ENCODE measurements around the gene ACYP1.
"Not testable (repeated sequence)": the region's sequence is repeated elsewhere in the genome, so short reads cannot be mapped to it uniquely, and the experiment has no call there.

The ACYP1 gene

GRCh38 chr14:75069811-75070145 is 6.0 kb upstream of the ACYP1 start:
- H3K4me3 ChIP-seq (ENCODE audit: low read length in 2 of 2), result peak overlapping the region; percentile 65 to 82
- peak overlapping the region; percentile 91 to 94 for H3K27ac ChIP-seq (ENCODE audit: low read depth in 2 of 2, low read length in 2 of 2)
- no peaks in the 10 kb centered on the region for H3K27me3 ChIP-seq (ENCODE audit: control insufficient read depth in 2 of 2, insufficient read depth in 2 of 2, low read length in 2 of 2)
- H3K36me3 ChIP-seq (ENCODE audit: control insufficient read depth in 2 of 2, insufficient read depth in 2 of 2, low read length in 2 of 2), result no peaks in the 10 kb centered on the region
- peak overlapping the region; percentile 47 to 80 for H3K9ac ChIP-seq (ENCODE audit: low read depth in 1 of 2, low read length in 2 of 2)
- no peaks in the 10 kb centered on the region for H3K9me3 ChIP-seq (ENCODE audit: control insufficient read depth in 2 of 2, low read length in 2 of 2)
- H3K4me1 ChIP-seq (ENCODE audit: control insufficient read depth in 2 of 2, insufficient read depth in 2 of 2, low read length in 2 of 2), result peaks cover 15 to 17% of the 10 kb centered on the region in 2 donors

DNA sequence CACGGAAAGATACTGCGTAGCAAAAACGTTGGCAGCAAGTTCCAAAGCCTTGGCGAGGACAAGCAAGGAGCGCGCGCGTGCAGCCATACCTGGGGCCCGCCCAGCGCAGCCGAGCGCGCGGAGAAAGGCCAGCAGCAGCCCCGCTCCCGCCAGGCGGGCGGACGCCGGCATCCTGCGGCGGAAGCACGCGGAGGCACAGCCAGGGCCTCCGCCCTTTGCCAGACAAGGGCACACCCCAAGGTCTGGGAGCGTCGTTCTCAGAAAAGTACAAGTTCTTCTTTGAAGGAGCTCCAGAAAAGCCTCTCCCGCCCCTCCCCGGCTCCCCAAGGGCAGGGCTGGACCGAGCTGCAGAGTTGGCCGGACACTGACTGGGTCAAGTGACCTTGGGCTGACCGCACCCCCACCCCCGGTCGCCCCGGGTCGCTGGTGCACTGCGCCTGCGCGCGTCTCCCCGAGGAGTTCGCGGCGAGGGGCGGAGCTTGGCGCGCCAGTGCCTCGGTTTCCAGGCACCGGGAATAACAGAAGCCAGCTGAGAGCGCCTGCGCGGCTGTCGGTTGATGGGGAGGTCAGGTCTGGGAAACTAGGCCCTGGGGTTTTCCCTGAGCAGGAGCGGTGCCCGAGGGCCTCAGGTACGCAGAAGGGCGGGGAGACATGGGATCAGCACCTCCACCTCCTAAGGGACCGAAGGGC is 5.4 kb upstream of the ACYP1 start, which contains the start of gene ZC2HC1C:
TSS of gene ZC2HC1C (plus strand) at position 521 of the 690 bp plus-strand sequence. CDS start 933 bp downstream, outside the sequence.
- Histone ChIP-seq H3K4me1 (ENCODE audit: control insufficient read depth in 2 of 2, insufficient read depth in 2 of 2, low read length in 2 of 2) (peaks cover 15 to 18% of the 10 kb centered on the region in 2 donors), H3K9ac (ENCODE audit: low read depth in 1 of 2, low read length in 2 of 2) (peak within 1 kb of the TSS; percentile 47 to 80), H3K4me3 (ENCODE audit: low read length in 2 of 2) (peak within 1 kb of the TSS; percentile 65 to 82), H3K27ac (ENCODE audit: low read depth in 2 of 2, low read length in 2 of 2) (peak within 1 kb of the TSS; percentile 91 to 94), H3K9me3 (ENCODE audit: control insufficient read depth in 2 of 2, low read length in 2 of 2) (no peaks in the 10 kb centered on the region), H3K27me3 (ENCODE audit: control insufficient read depth in 2 of 2, insufficient read depth in 2 of 2, low read length in 2 of 2) (no peaks in the 10 kb centered on the region), H3K36me3 (ENCODE audit: control insufficient read depth in 2 of 2, insufficient read depth in 2 of 2, low read length in 2 of 2) (no peaks in the 10 kb centered on the region)

GRCh38 chr14:75068294-75069120 is 4.7 kb upstream of the ACYP1 start:
- Histone ChIP-seq H3K27me3 (ENCODE audit: control insufficient read depth in 2 of 2, insufficient read depth in 2 of 2, low read length in 2 of 2) (no peaks in the 10 kb centered on the region), H3K9ac (ENCODE audit: low read depth in 1 of 2, low read length in 2 of 2) (peak overlapping the region; percentile 47 to 80), H3K36me3 (ENCODE audit: control insufficient read depth in 2 of 2, insufficient read depth in 2 of 2, low read length in 2 of 2) (no peaks in the 10 kb centered on the region), H3K9me3 (ENCODE audit: control insufficient read depth in 2 of 2, low read length in 2 of 2) (no peaks in the 10 kb centered on the region), H3K27ac (ENCODE audit: low read depth in 2 of 2, low read length in 2 of 2) (peak overlapping the region; percentile 91 to 94), H3K4me1 (ENCODE audit: control insufficient read depth in 2 of 2, insufficient read depth in 2 of 2, low read length in 2 of 2) (peaks cover 15 to 22% of the 10 kb centered on the region in 2 donors), H3K4me3 (ENCODE audit: low read length in 2 of 2) (peak overlapping the region; percentile 65 to 82)

- H3K4me3 ChIP-seq (ENCODE audit: low read length in 2 of 2); H3K27me3 ChIP-seq (ENCODE audit: control insufficient read depth in 2 of 2, insufficient read depth in 2 of 2, low read length in 2 of 2); H3K9me3 ChIP-seq (ENCODE audit: control insufficient read depth in 2 of 2, low read length in 2 of 2); H3K36me3 ChIP-seq (ENCODE audit: control insufficient read depth in 2 of 2, insufficient read depth in 2 of 2, low read length in 2 of 2); H3K27ac ChIP-seq (ENCODE audit: low read depth in 2 of 2, low read length in 2 of 2): not testable (repeated sequence)
- Histone ChIP-seq H3K4me1 (ENCODE audit: control insufficient read depth in 2 of 2, insufficient read depth in 2 of 2, low read length in 2 of 2) (peaks cover 23 to 27% of the 10 kb centered on the region in 2 donors), H3K9ac (ENCODE audit: low read depth in 1 of 2, low read length in 2 of 2) (peak overlapping the region in 1 of 2 donors; percentile 80)
Measured at GRCh38 chr14:75067765-75068164, 3.9 kb upstream of the ACYP1 start.

DNA sequence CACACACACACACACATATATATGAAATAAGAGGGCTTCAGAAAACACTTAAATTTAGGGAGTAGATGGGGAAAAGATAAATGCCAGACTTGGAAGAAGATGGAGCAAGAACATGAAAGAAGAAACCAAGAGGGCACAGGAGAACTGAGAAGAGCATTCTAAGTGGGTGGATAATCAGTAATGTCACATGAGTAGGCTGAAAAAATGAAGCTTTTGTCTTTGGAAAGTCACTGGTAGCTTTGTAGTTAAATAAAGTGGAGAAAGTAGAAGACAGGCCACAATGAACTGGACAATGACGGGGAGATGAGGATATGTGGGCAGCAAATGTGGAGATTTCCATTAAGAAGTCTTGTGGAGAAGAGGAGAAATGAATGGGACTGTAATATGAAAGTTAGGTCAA is 3.4 kb upstream of the ACYP1 start:
- peaks cover 25 to 27% of the 10 kb centered on the region in 2 donors for H3K4me1 ChIP-seq (ENCODE audit: control insufficient read depth in 2 of 2, insufficient read depth in 2 of 2, low read length in 2 of 2)

GRCh38 chr14:75066691-75067090 is 2.9 kb upstream of the ACYP1 start:
- H3K4me1 ChIP-seq (ENCODE audit: control insufficient read depth in 2 of 2, insufficient read depth in 2 of 2, low read length in 2 of 2), result peaks cover 25 to 27% of the 10 kb centered on the region in 2 donors
- H3K9ac ChIP-seq (ENCODE audit: low read depth in 1 of 2, low read length in 2 of 2), result no peak overlapping the region
- H3K27me3 ChIP-seq (ENCODE audit: control insufficient read depth in 2 of 2, insufficient read depth in 2 of 2, low read length in 2 of 2), result no peaks in the 10 kb centered on the region
- H3K27ac ChIP-seq (ENCODE audit: low read depth in 2 of 2, low read length in 2 of 2), result no peak overlapping the region
- H3K36me3 ChIP-seq (ENCODE audit: control insufficient read depth in 2 of 2, insufficient read depth in 2 of 2, low read length in 2 of 2), result no peaks in the 10 kb centered on the region
- no peaks in the 10 kb centered on the region for H3K9me3 ChIP-seq (ENCODE audit: control insufficient read depth in 2 of 2, low read length in 2 of 2)
- H3K4me3 ChIP-seq (ENCODE audit: low read length in 2 of 2), result no peak overlapping the region

More for the DNA sequence above, 3.4 kb upstream of the ACYP1 start:
- no peak overlapping the region for H3K4me3 ChIP-seq (ENCODE audit: low read length in 2 of 2)
- H3K36me3 ChIP-seq (ENCODE audit: control insufficient read depth in 2 of 2, insufficient read depth in 2 of 2, low read length in 2 of 2), result no peaks in the 10 kb centered on the region
- H3K27ac ChIP-seq (ENCODE audit: low read depth in 2 of 2, low read length in 2 of 2), result no peak overlapping the region
- H3K9ac ChIP-seq (ENCODE audit: low read depth in 1 of 2, low read length in 2 of 2), result no peak overlapping the region
- no peaks in the 10 kb centered on the region for H3K9me3 ChIP-seq (ENCODE audit: control insufficient read depth in 2 of 2, low read length in 2 of 2)
- H3K27me3 ChIP-seq (ENCODE audit: control insufficient read depth in 2 of 2, insufficient read depth in 2 of 2, low read length in 2 of 2), result no peaks in the 10 kb centered on the region

DNA sequence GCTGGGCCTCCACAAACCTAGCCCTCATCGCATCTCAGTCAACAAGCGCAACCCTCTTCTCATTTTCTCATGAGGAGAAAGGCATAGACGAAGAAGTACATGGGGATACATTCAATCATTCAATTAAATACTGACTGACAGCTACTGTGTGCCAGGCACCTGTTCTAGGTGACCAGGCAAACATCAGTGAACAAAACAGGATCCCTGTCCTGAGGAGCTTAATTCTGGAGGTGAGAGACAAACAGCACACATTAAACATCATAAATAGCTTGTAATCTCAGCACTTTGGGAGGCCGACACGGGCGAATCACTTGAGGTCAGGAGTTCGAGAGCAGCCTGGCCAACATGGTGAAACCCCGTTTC is 362 bp upstream of the ACYP1 start:
- H3K4me1 ChIP-seq (ENCODE audit: control insufficient read depth in 2 of 2, insufficient read depth in 2 of 2, low read length in 2 of 2), result peaks cover 16 to 17% of the 10 kb centered on the region in 2 donors
- peak overlapping the region; percentile 80 to 98 for H3K9ac ChIP-seq (ENCODE audit: low read depth in 1 of 2, low read length in 2 of 2)
- H3K27me3 ChIP-seq (ENCODE audit: control insufficient read depth in 2 of 2, insufficient read depth in 2 of 2, low read length in 2 of 2), result no peaks in the 10 kb centered on the region
- peaks cover 0 to 3% of the 10 kb centered on the region in 2 donors for H3K36me3 ChIP-seq (ENCODE audit: control insufficient read depth in 2 of 2, insufficient read depth in 2 of 2, low read length in 2 of 2)
- no peaks in the 10 kb centered on the region for H3K9me3 ChIP-seq (ENCODE audit: control insufficient read depth in 2 of 2, low read length in 2 of 2)
- peak overlapping the region; percentile 12 to 80 for H3K27ac ChIP-seq (ENCODE audit: low read depth in 2 of 2, low read length in 2 of 2)
- H3K4me3 ChIP-seq (ENCODE audit: low read length in 2 of 2), result peak overlapping the region; percentile 87 to 99

- Histone ChIP-seq H3K27me3 (ENCODE audit: control insufficient read depth in 2 of 2, insufficient read depth in 2 of 2, low read length in 2 of 2) (no peaks in the 10 kb centered on the region), H3K9ac (ENCODE audit: low read depth in 1 of 2, low read length in 2 of 2) (peak overlapping the region; percentile 80 to 98), H3K4me1 (ENCODE audit: control insufficient read depth in 2 of 2, insufficient read depth in 2 of 2, low read length in 2 of 2) (peaks cover 10% of the 10 kb centered on the region in 2 donors), H3K9me3 (ENCODE audit: control insufficient read depth in 2 of 2, low read length in 2 of 2) (no peaks in the 10 kb centered on the region), H3K36me3 (ENCODE audit: control insufficient read depth in 2 of 2, insufficient read depth in 2 of 2, low read length in 2 of 2) (peaks cover 0 to 3% of the 10 kb centered on the region in 2 donors), H3K27ac (ENCODE audit: low read depth in 2 of 2, low read length in 2 of 2) (peak overlapping the region in 1 of 2 donors; percentile 80), H3K4me3 (ENCODE audit: low read length in 2 of 2) (peak overlapping the region; percentile 87 to 99)
Measured at GRCh38 chr14:75063013-75063412, 811 bp downstream of the ACYP1 start.

- no peak overlapping the region for H3K9ac ChIP-seq (ENCODE audit: low read depth in 1 of 2, low read length in 2 of 2)
- H3K27ac ChIP-seq (ENCODE audit: low read depth in 2 of 2, low read length in 2 of 2), result no peak overlapping the region
- peaks cover 10% of the 10 kb centered on the region in 2 donors for H3K4me1 ChIP-seq (ENCODE audit: control insufficient read depth in 2 of 2, insufficient read depth in 2 of 2, low read length in 2 of 2)
- peaks cover 0 to 3% of the 10 kb centered on the region in 2 donors for H3K36me3 ChIP-seq (ENCODE audit: control insufficient read depth in 2 of 2, insufficient read depth in 2 of 2, low read length in 2 of 2)
- H3K9me3 ChIP-seq (ENCODE audit: control insufficient read depth in 2 of 2, low read length in 2 of 2), result no peaks in the 10 kb centered on the region
- no peak overlapping the region for H3K4me3 ChIP-seq (ENCODE audit: low read length in 2 of 2)
- no peaks in the 10 kb centered on the region for H3K27me3 ChIP-seq (ENCODE audit: control insufficient read depth in 2 of 2, insufficient read depth in 2 of 2, low read length in 2 of 2)
Measured at GRCh38 chr14:75060420-75060819, 3.4 kb downstream of the ACYP1 start.

- H3K9ac ChIP-seq (ENCODE audit: low read depth in 1 of 2, low read length in 2 of 2), result no peak overlapping the region
- no peak overlapping the region for H3K27ac ChIP-seq (ENCODE audit: low read depth in 2 of 2, low read length in 2 of 2)
- H3K36me3 ChIP-seq (ENCODE audit: control insufficient read depth in 2 of 2, insufficient read depth in 2 of 2, low read length in 2 of 2), result peaks cover 0 to 3% of the 10 kb centered on the region in 2 donors
- H3K4me3 ChIP-seq (ENCODE audit: low read length in 2 of 2), result no peak overlapping the region
- no peaks in the 10 kb centered on the region for H3K27me3 ChIP-seq (ENCODE audit: control insufficient read depth in 2 of 2, insufficient read depth in 2 of 2, low read length in 2 of 2)
- H3K4me1 ChIP-seq (ENCODE audit: control insufficient read depth in 2 of 2, insufficient read depth in 2 of 2, low read length in 2 of 2), result peaks cover 10% of the 10 kb centered on the region in 2 donors
- H3K9me3 ChIP-seq (ENCODE audit: control insufficient read depth in 2 of 2, low read length in 2 of 2), result no peaks in the 10 kb centered on the region
Measured at GRCh38 chr14:75059642-75060041, 4.2 kb downstream of the ACYP1 start.

Data from mucosa of rectum (tissue), 2 donors.